SK-N-SH treated with all-trans-retinoic acid at 6 μM for 48 hours (cell line): ENCODE results near the gene NHP2.

ENCODE experiments used
- CSDC2 ChIP-seq: fragments of 250-450 bp; sonication (Bioruptor Pico); IDR thresholded peaks from 2 replicates; pipeline ENCODE4 v1.5.0; 2020; ENCODE audit warnings: mild to moderate bottlenecking, moderate library complexity
- ZNF8 ChIP-seq: fragments of 450-650 bp; formaldehyde crosslinking; IDR thresholded peaks from 2 replicates; pipeline ENCODE4 v1.5.0; 2020; ENCODE audit warnings: mild to moderate bottlenecking, moderate library complexity

- no peak for TF ChIP-seq CSDC2
- no peak for TF ChIP-seq ZNF8 (CRISPR knock-in tag)
Measured at GRCh38 chr5:178113841-178114324, 39.8 kb downstream of the NHP2 start.
